HepG2 (cell line): ENCODE measurements around the gene RALB. TPM values are rescaled to one million over a fixed set of nuclear protein-coding genes. Genes with fewer than 3 reads are reported as not detected.

Experiments used
- CERS6 ChIP-seq: sonication (generic); formaldehyde crosslinking; IDR thresholded peaks from 2 replicates; pipeline ENCODE4 v1.5.0; 2020; ENCODE audit warnings: missing genetic modification reagents
- GATAD2A ChIP-seq: IDR thresholded peaks from 2 replicates; pipeline ENCODE4 v1.6.1; 2016
- HNF1A ChIP-seq, 2 experiments: sonication (generic) in 1 of 2; formaldehyde crosslinking in 1 of 2; IDR thresholded peaks; 2 replicates each; pipeline versions ENCODE4 v1.4.0 to v1.6.1; 2016 to 2020; ENCODE audit warnings: borderline replicate concordance in 1 of 2, low read depth in 1 of 2, mild to moderate bottlenecking in 1 of 2, missing genetic modification reagents in 1 of 2
- HNRNPL ChIP-seq: fragments of 200-400 bp; formaldehyde crosslinking; IDR thresholded peaks from 2 replicates; pipeline ENCODE4 v1.6.1; 2017; ENCODE audit warnings: mild to moderate bottlenecking, low read depth, low read length
- MAX ChIP-seq: IDR thresholded peaks from 2 replicates; pipeline ENCODE4 v1.6.1; 2012; ENCODE audit warnings: inconsistent platforms
- NFIB ChIP-seq: sonication (generic); formaldehyde crosslinking; IDR thresholded peaks from 2 replicates; pipeline ENCODE4 v1.9.0; 2021; ENCODE audit warnings: missing genetic modification reagents, mild to moderate bottlenecking, borderline replicate concordance
- NFYB ChIP-seq: sonication (generic); formaldehyde crosslinking; IDR thresholded peaks from 2 replicates; pipeline ENCODE4 v1.4.0; 2020; ENCODE audit warnings: missing genetic modification reagents
- NRL ChIP-seq: sonication (generic); formaldehyde crosslinking; IDR thresholded peaks from 2 replicates; pipeline ENCODE4 v1.5.0; 2020; ENCODE audit warnings: missing genetic modification reagents, mild to moderate bottlenecking, moderate library complexity, borderline replicate concordance
- RFX3 ChIP-seq: IDR thresholded peaks from 2 replicates; pipeline ENCODE4 v1.6.1; 2016; ENCODE audit warnings: missing biosample characterization, missing genetic modification reagents
- STAT5B ChIP-seq: sonication (generic); formaldehyde crosslinking; IDR thresholded peaks from 2 replicates; pipeline ENCODE4 v1.4.0; 2020; ENCODE audit warnings: missing genetic modification reagents
- TFDP1 ChIP-seq: IDR thresholded peaks from 2 replicates; pipeline ENCODE4 v1.6.1; 2016; ENCODE audit warnings: missing compliant biosample characterization, missing genetic modification reagents, borderline replicate concordance
- ZBTB43 ChIP-seq: sonication (generic); formaldehyde crosslinking; conservative IDR thresholded peaks from 2 replicates; pipeline ENCODE4 v1.4.0; 2020; ENCODE audit warnings: missing genetic modification reagents
- ZC3H4 ChIP-seq: sonication (generic); formaldehyde crosslinking; IDR thresholded peaks from 2 replicates; pipeline ENCODE4 v1.4.0; 2020; ENCODE audit warnings: missing genetic modification reagents, borderline replicate concordance
- ZNF225 ChIP-seq: sonication (generic); formaldehyde crosslinking; IDR thresholded peaks from 2 replicates; pipeline ENCODE4 v1.4.0; 2020; ENCODE audit warnings: mild to moderate bottlenecking, missing genetic modification reagents
- ZNF326 ChIP-seq: sonication (generic); formaldehyde crosslinking; IDR thresholded peaks from 2 replicates; pipeline ENCODE4 v1.4.0; 2020; ENCODE audit warnings: missing genetic modification reagents, borderline replicate concordance
- ZNF354B ChIP-seq: sonication (generic); formaldehyde crosslinking; IDR thresholded peaks from 2 replicates; pipeline ENCODE4 v1.8.0; 2022; ENCODE audit warnings: mild to moderate bottlenecking, missing genetic modification reagents
- ZNF720 ChIP-seq: sonication (generic); formaldehyde crosslinking; IDR thresholded peaks from 2 replicates; pipeline ENCODE4 v1.4.0; 2020; ENCODE audit warnings: missing genetic modification reagents
- ZXDC ChIP-seq: sonication (generic); formaldehyde crosslinking; IDR thresholded peaks from 2 replicates; pipeline ENCODE4 v1.5.0; 2020; ENCODE audit warnings: mild to moderate bottlenecking, missing genetic modification reagents
- polyA plus RNA-seq, 8 experiments: library from polyadenylated mRNA; depleted of rRNA in 3 of 8; stranded (reverse) in 7 of 8; unstranded in 1 of 8; fragments of >200 nt; fragmentation: Illumina TruSeq in 4 of 8; extraction: Trizol in 4 of 8; gene quantifications; 2 replicates each; pipeline versions ENCODE4 v1.2.1 to v1.2.3, GENCODE V29; 2011 to 2016; ENCODE audit warnings: low read depth in 4 of 8, missing spikeins in 1 of 8, mixed read lengths in 1 of 8; ENCODE audit not compliant: insufficient read depth in 1 of 8
- total RNA-seq, 5 experiments: library from RNA; depleted of rRNA; stranded (reverse); fragments of >200 nt; fragmentation: Illumina TruSeq; extraction: Trizol; gene quantifications; 2 replicates each; pipeline ENCODE4 v1.2.3, GENCODE V29; 2016; ENCODE audit warnings: low read depth in 1 of 5

RALB gene
- total and polyA plus RNA-seq, 2 of the 13 experiments (the other 11 are each of a cell fraction or from before 2014, with no cell fraction given), result 37.8 to 43.2 TPM

GRCh38 chr2:120223034-120223912 is 29.4 kb upstream of the RALB start, which contains the start of gene TMEM185B (continued):
- TF ChIP-seq ZBTB43 (CRISPR knock-in tag) (no peak), HNF1A (IDR thresholded peaks at IDR 0.05; ENCODE audit: low read depth) (no peak), HNF1A (CRISPR knock-in tag; IDR thresholded peaks at IDR 0.05; ENCODE audit: borderline replicate concordance) (no peak), ZXDC (CRISPR knock-in tag) (no peak), NFYB (CRISPR knock-in tag) (no peak), NRL (CRISPR knock-in tag) (no peak; the same call in 1 of the 2 replicates), TFDP1 (peak; percentile 39; the same call in 1 of the 2 replicates), MAX (peak; percentile 82), ZNF354B (CRISPR knock-in tag) (no peak), CERS6 (CRISPR knock-in tag) (no peak), ZC3H4 (CRISPR knock-in tag) (0 out of 2 replicates have a peak, but pooled peaks have one; percentile 14), ZNF225 (CRISPR knock-in tag) (no peak), ZNF720 (no peak), ZNF326 (no peak), NFIB (CRISPR knock-in tag) (no peak), STAT5B (CRISPR knock-in tag) (no peak), HNRNPL (peak; percentile 80; the same call in 1 of the 2 replicates), GATAD2A (CRISPR knock-in tag) (peak; percentile 22; the same call in 1 of the 2 replicates), RFX3 (CRISPR knock-in tag) (no peak)
